GM19452 (cell line): Measurements from ENCODE around the gene DEPDC4.
A peak's percentile ranks its signal among the peaks of the same experiment; 100 is the strongest.
"Not testable (repeated sequence)": the region's sequence is repeated elsewhere in the genome, so short reads cannot be mapped to it uniquely, and the experiment has no call there.

ENCODE experiments used
- ATAC-seq: cut with Tn5 transposase; IDR thresholded peaks from one replicate; pipeline ENCODE4 v1.9.1; 2021; ENCODE audit not compliant: unreplicated experiment

DEPDC4 gene

GRCh38 chr12:100266835-100267602 is at the start of gene DEPDC4, which contains the start of gene SCYL2:
DEPDC4 (minus strand) TSS chr12:100267079; CDS start chr12:100267076, 3 bp downstream.
SCYL2 (plus strand) TSS chr12:100267177; CDS start chr12:100282971, 15,794 bp downstream.
- ATAC-seq = peak; percentile 90

- ATAC-seq = no peak
Observed at GRCh38 chr12:100311317-100311716, 44.4 kb upstream of the DEPDC4 start.

GRCh38 chr12:100308138-100308537 is 41.3 kb upstream of the DEPDC4 start:
- not testable (repeated sequence) for ATAC-seq

GRCh38 chr12:100304334-100304733 is 37.5 kb upstream of the DEPDC4 start:
- ATAC-seq = not testable (repeated sequence)

- no peak for ATAC-seq
Observed at GRCh38 chr12:100303831-100304230, 37.0 kb upstream of the DEPDC4 start.

- ATAC-seq = no peak
Observed at GRCh38 chr12:100302081-100302480, 35.2 kb upstream of the DEPDC4 start.

- ATAC-seq = no peak
Observed at GRCh38 chr12:100295764-100296555, 29.1 kb upstream of the DEPDC4 start.

- not testable (repeated sequence) for ATAC-seq
Observed at GRCh38 chr12:100294366-100294765, 27.5 kb upstream of the DEPDC4 start.

GRCh38 chr12:100293017-100293416 is 26.1 kb upstream of the DEPDC4 start:
- no peak for ATAC-seq

GRCh38 chr12:100290016-100290415 is 23.1 kb upstream of the DEPDC4 start:
- no peak for ATAC-seq

GRCh38 chr12:100289038-100289437 is 22.2 kb upstream of the DEPDC4 start:
- no peak for ATAC-seq

- not testable (repeated sequence) for ATAC-seq
Observed at GRCh38 chr12:100284556-100284955, 17.7 kb upstream of the DEPDC4 start.

GRCh38 chr12:100279607-100280244 is 12.8 kb upstream of the DEPDC4 start:
- no peak for ATAC-seq

- ATAC-seq = no peak
Observed at GRCh38 chr12:100279159-100279558, 12.3 kb upstream of the DEPDC4 start.

- ATAC-seq = no peak
Observed at GRCh38 chr12:100274291-100274690, 7.4 kb upstream of the DEPDC4 start.

- ATAC-seq = no peak
Observed at GRCh38 chr12:100273782-100274181, 6.9 kb upstream of the DEPDC4 start.

- no peak for ATAC-seq
Observed at GRCh38 chr12:100268835-100269564, 2.1 kb upstream of the DEPDC4 start.

GRCh38 chr12:100267603-100268281 is 863 bp upstream of the DEPDC4 start:
- ATAC-seq = peak; percentile 13

- peak; percentile 83 for ATAC-seq
Observed at GRCh38 chr12:100266585-100266834, 369 bp downstream of the DEPDC4 start.

- ATAC-seq = peak; percentile 13
Observed at GRCh38 chr12:100265732-100266584, 921 bp downstream of the DEPDC4 start.
